Measurements from ENCODE around the gene BMF.

Gene BMF

DNA sequence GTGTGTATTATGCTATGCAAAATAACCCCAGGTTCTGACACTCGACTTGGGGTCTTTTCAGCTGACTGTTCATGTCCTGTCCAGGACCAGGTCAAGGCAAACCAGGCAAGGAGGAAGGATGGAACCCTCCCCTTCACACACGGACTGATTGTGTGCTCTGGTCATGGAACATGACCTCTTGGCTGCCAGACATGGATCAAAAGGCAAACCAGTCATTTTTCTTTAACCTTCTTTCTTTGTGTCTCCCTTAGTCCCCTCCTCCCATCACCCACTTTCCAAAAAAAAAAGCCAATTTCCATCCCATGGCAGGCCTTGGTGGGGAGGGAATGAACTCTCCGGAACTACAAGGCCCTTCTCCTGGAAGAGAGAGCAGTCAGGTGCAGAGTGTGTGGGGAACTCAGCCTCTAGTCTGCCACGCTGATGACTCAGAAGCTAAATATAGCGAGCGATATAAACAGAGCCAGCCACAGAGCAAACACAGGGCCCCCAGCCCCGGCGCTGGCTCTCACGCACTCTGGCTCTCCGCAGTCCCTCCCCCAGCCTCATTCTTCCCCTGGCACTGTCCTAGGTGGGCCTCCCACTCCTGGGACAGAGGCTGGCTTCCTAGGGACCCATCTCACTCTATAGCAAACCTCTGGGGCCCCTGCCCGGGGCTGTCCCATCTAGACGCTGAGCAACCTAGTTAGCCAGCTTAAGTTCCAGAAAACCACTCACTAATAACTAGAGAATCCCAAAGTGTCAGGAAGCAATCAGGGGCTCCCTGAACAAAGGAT, 10.0 kb downstream of the BMF start:
- peak overlapping the region; percentile 99 for H3K27ac ChIP-seq (ENCODE audit: low read length)
- H3K9ac ChIP-seq (ENCODE audit: low read length), result peak overlapping the region; percentile 86
- no peaks in the 10 kb centered on the region for H3K27me3 ChIP-seq (ENCODE audit: low read depth, low read length)
- H3K9me3 ChIP-seq (ENCODE audit: insufficient read depth, low read length), result no peaks in the 10 kb centered on the region
- H3K79me2 ChIP-seq (ENCODE audit: low read length), result peaks cover 94% of the 10 kb centered on the region
- no peak for TF ChIP-seq EZH2phosphoT487 (IDR thresholded peaks at IDR 0.05; ENCODE audit: low read depth)
- peak overlapping the region; percentile 93 for H3K4me2 ChIP-seq (ENCODE audit: low read length)
- peaks cover 100% of the 10 kb centered on the region for H3K4me1 ChIP-seq (ENCODE audit: low read length)
- H3K36me3 ChIP-seq (replicated peaks; ENCODE audit: low read depth, low read length), result peaks cover 81% of the 10 kb centered on the region
- H4K20me1 ChIP-seq (ENCODE audit: insufficient read depth, low read length), result peaks cover 23% of the 10 kb centered on the region
- no peak overlapping the region for H2AFZ ChIP-seq (ENCODE audit: low read depth, low read length)
- peak overlapping the region; percentile 68 for H3K4me3 ChIP-seq (ENCODE audit: low read length)

GRCh38 chr15:40097968-40098476, 10.7 kb downstream of the BMF start:
- TF ChIP-seq CTCF (IDR thresholded peaks at IDR 0.05; ENCODE audit: low read depth, low read length), result no peak
- TF ChIP-seq EZH2phosphoT487 (IDR thresholded peaks at IDR 0.05; ENCODE audit: low read depth), result no peak
- Histone ChIP-seq H3K4me3 (ENCODE audit: low read length) (peak overlapping the region; percentile 68), H3K79me2 (ENCODE audit: low read length) (peaks cover 94% of the 10 kb centered on the region)

GRCh38 chr15:40097096-40097967, 11.3 kb downstream of the BMF start:
- Histone ChIP-seq H4K20me1 (ENCODE audit: insufficient read depth, low read length) (peaks cover 36% of the 10 kb centered on the region), H3K27me3 (ENCODE audit: low read depth, low read length) (no peaks in the 10 kb centered on the region), H3K4me1 (ENCODE audit: low read length) (peaks cover 90% of the 10 kb centered on the region), H3K4me3 (ENCODE audit: low read length) (peak overlapping the region; percentile 68; the same call in 1 of the 2 replicates), H3K9me3 (ENCODE audit: insufficient read depth, low read length) (no peaks in the 10 kb centered on the region), H3K79me2 (ENCODE audit: low read length) (peaks cover 94% of the 10 kb centered on the region), H3K27ac (ENCODE audit: low read length) (peak overlapping the region; percentile 99), H3K4me2 (ENCODE audit: low read length) (peak overlapping the region; percentile 93), H3K9ac (ENCODE audit: low read length) (peak overlapping the region; percentile 86), H2AFZ (ENCODE audit: low read depth, low read length) (no peak overlapping the region), H3K36me3 (replicated peaks; ENCODE audit: low read depth, low read length) (peaks cover 82% of the 10 kb centered on the region)
- no peak for TF ChIP-seq EZH2phosphoT487 (IDR thresholded peaks at IDR 0.05; ENCODE audit: low read depth)

More at GRCh38 chr15:40097968-40098476, 10.7 kb downstream of the BMF start:
- peak overlapping the region; percentile 99 for H3K27ac ChIP-seq (ENCODE audit: low read length)
- H4K20me1 ChIP-seq (ENCODE audit: insufficient read depth, low read length), result peaks cover 29% of the 10 kb centered on the region
- peaks cover 82% of the 10 kb centered on the region for H3K36me3 ChIP-seq (replicated peaks; ENCODE audit: low read depth, low read length)
- no peaks in the 10 kb centered on the region for H3K9me3 ChIP-seq (ENCODE audit: insufficient read depth, low read length)
- no peaks in the 10 kb centered on the region for H3K27me3 ChIP-seq (ENCODE audit: low read depth, low read length)
- no peak overlapping the region for H2AFZ ChIP-seq (ENCODE audit: low read depth, low read length)
- H3K4me1 ChIP-seq (ENCODE audit: low read length), result peaks cover 97% of the 10 kb centered on the region
- peak overlapping the region; percentile 86 for H3K9ac ChIP-seq (ENCODE audit: low read length)
- H3K4me2 ChIP-seq (ENCODE audit: low read length), result peak overlapping the region; percentile 93

DNA sequence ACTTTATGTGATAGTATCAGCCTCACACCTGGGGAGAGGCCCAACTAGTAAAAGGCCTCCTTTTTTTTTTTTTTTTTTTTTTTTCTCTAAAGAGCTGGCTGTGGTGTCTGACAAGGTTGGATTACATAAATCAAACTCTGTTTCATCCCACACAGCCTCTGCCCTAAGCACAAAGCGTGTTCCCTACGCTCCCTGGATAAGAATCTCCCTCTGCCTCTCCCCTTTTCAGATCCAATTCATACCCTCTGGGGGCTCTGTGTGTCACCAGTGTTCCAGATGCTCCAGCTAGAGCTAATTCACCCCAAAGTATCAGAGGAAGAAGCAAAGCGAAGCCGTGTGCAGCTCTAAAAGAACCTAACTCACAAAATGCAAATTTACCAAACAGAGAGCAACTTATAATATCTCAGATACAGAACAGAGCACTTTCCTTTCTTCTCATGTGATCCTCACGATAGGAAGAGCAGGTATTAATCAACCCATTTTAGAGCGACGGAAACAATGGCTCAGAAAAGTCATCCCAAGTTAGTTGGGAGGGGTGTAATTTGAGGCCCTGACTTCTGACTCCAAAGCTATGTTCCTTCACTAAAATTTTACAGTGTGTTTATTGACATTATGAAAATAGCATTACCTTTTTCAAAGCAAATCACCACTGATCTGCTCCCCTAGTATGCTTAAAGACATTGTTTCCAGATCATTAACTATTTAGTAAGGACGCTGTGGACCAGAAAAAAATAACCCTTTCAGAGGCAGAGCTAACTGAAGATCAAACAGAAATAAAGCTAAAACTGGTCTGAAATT, 12.4 kb downstream of the BMF start:
- no peaks in the 10 kb centered on the region for H3K9me3 ChIP-seq (ENCODE audit: insufficient read depth, low read length)
- peak overlapping the region; percentile 67 for H3K9ac ChIP-seq (ENCODE audit: low read length)
- TF ChIP-seq CTCF (IDR thresholded peaks at IDR 0.05; ENCODE audit: low read depth, low read length), result no peak
- TF ChIP-seq EZH2phosphoT487 (IDR thresholded peaks at IDR 0.05; ENCODE audit: low read depth), result no peak
- H3K4me3 ChIP-seq (ENCODE audit: low read length), result peak overlapping the region; percentile 53
- peaks cover 89% of the 10 kb centered on the region for H3K79me2 ChIP-seq (ENCODE audit: low read length)
- H3K4me1 ChIP-seq (ENCODE audit: low read length), result peaks cover 80% of the 10 kb centered on the region
- H3K27me3 ChIP-seq (ENCODE audit: low read depth, low read length), result no peaks in the 10 kb centered on the region
- peaks cover 85% of the 10 kb centered on the region for H3K36me3 ChIP-seq (replicated peaks; ENCODE audit: low read depth, low read length)
- peaks cover 44% of the 10 kb centered on the region for H4K20me1 ChIP-seq (ENCODE audit: insufficient read depth, low read length)
- peak overlapping the region; percentile 93 for H3K4me2 ChIP-seq (ENCODE audit: low read length)
- no peak overlapping the region for H2AFZ ChIP-seq (ENCODE audit: low read depth, low read length)
- H3K27ac ChIP-seq (ENCODE audit: low read length), result peak overlapping the region; percentile 99
